IMR-90 (cell line): ENCODE results near the gene MEIS2.

ENCODE experiments used
- BHLHE40 ChIP-seq: fragments of 150-350 bp; IDR thresholded peaks from 2 replicates; pipeline ENCODE4 v1.6.1; 2016; ENCODE audit warnings: mild to moderate bottlenecking, low read depth, low read length
- CEBPB ChIP-seq: IDR thresholded peaks from 2 replicates; pipeline ENCODE4 v1.6.1; 2012; ENCODE audit warnings: low read depth, low read length, improper control_type of control experiment
- CTCF ChIP-seq: conservative IDR thresholded peaks from 2 replicates; pipeline ENCODE4 v1.5.1; 2012; ENCODE audit warnings: mild to moderate bottlenecking, low read depth, low read length, improper control_type of control experiment
- FOS ChIP-seq: fragments of 150-350 bp; IDR thresholded peaks from 2 replicates; pipeline ENCODE4 v1.6.1; 2016; ENCODE audit warnings: low read depth, low read length
- MAFK ChIP-seq: IDR thresholded peaks from 2 replicates; pipeline ENCODE4 v1.6.1; 2012; ENCODE audit warnings: low read depth, low read length, improper control_type of control experiment
- NFE2L2 ChIP-seq: fragments of 150-350 bp; IDR thresholded peaks from 2 replicates; pipeline ENCODE4 v1.6.1; 2016; ENCODE audit warnings: low read depth, mild to moderate bottlenecking, low read length
- POLR2A ChIP-seq: IDR thresholded peaks from 2 replicates; pipeline ENCODE4 v1.6.1; 2012; ENCODE audit warnings: mild to moderate bottlenecking, low read depth, low read length
- RAD21 ChIP-seq: IDR thresholded peaks from 2 replicates; pipeline ENCODE4 v1.6.1; 2012; ENCODE audit warnings: low read length, improper control_type of control experiment
- SMC3 ChIP-seq: fragments of 150-350 bp; IDR thresholded peaks from 2 replicates; pipeline ENCODE4 v1.6.1; 2016; ENCODE audit warnings: low read depth, mild to moderate bottlenecking, antibody characterized with exemption, low read length, moderate library complexity
- USF2 ChIP-seq: fragments of 150-350 bp; IDR thresholded peaks from 2 replicates; pipeline ENCODE4 v1.6.1; 2017; ENCODE audit warnings: mild to moderate bottlenecking, antibody characterized with exemption, low read length, low read depth

DNA sequence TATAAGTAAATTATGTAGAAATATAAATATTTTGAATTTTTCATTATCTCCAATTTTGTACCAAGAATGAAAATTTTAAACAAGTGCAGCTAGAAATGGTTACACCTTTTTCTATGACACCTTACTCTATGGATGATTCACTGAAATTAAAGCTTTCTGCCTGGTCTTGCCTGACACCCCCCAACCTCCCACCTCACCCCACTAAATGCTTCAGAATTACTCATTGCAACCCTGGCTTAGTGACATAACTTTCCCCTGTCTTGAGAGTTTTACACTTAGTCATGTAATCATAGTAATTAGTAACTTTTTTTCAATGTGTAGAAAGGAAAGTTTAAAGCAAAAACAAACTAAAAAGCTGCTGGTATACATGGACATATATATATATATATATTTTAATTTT, 42.0 kb upstream of the MEIS2 start:
- no peak for TF ChIP-seq POLR2A
- no peak for TF ChIP-seq CTCF
- no peak for TF ChIP-seq CEBPB
- no peak for TF ChIP-seq BHLHE40
- TF ChIP-seq USF2: no peak
- no peak for TF ChIP-seq RAD21
- no peak for TF ChIP-seq MAFK
- TF ChIP-seq NFE2L2: no peak
- no peak for TF ChIP-seq SMC3
- no peak for TF ChIP-seq FOS
